ENCODE results near the gene SLC15A1. TPM values are rescaled to one million over a fixed set of nuclear protein-coding genes. Genes with fewer than 3 reads are reported as not detected.

SLC15A1 gene
- polyA plus RNA-seq, 3 donors: not detected

GRCh38 chr13:98798849-98799645 is 46.6 kb upstream of the SLC15A1 start:
- intact Hi-C loops (cut with micrococcal nuclease): no loop called here
- no peak overlapping the region for H3K4me3 Mint-ChIP-seq

DNA sequence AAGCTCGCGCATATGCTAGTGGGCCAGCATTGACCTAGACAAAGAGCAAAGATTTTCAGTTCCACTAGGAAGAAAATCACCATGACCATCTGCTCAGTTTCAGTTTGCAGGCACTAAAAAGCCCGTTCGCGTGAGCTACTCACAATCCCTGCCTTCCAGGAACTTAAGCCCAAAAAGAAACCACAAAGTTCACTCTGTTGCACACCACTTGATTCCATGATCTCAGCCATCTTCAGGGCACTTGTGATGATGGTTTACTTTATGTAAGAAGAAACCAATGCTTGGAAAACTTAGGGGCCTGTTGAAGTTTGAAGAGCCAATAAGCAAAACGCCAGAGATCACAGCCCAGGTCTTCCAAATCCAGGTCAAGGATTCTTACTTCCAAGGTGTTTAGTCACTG is 45.0 kb upstream of the SLC15A1 start:
- H3K9me3 ChIP-seq (replicated peaks in 1 of 2; ENCODE audit: control insufficient read depth in 1 of 2, insufficient read depth in 1 of 2, low read length in 2 of 2): no peaks in the 10 kb centered on the region
- H3K27me3 Mint-ChIP-seq (ENCODE audit: low read depth in 3 of 3): peaks cover 0 to 7% (median 6%) of the 10 kb centered on the region in 3 donors
- no peak for TF ChIP-seq CTCF (IDR thresholded peaks at IDR 0.05)
- no peak for DNase-seq
- no peaks in the 10 kb centered on the region for H3K36me3 Mint-ChIP-seq
- no peak overlapping the region for H3K9ac ChIP-seq (ENCODE audit: insufficient read depth, low read length, poor library complexity, severe bottlenecking)
- H3K4me3 ChIP-seq (replicated peaks in 1 of 3; ENCODE audit: low read depth in 2 of 3, low read length in 3 of 3): no peak overlapping the region
- H3K36me3 ChIP-seq (replicated peaks in 1 of 2; ENCODE audit: control insufficient read depth in 1 of 2, insufficient read depth in 2 of 2, low read length in 2 of 2): no peaks in the 10 kb centered on the region
- WGBS (ENCODE audit: insufficient coverage): 90% methylated on average over 3 of the region's 6 CpGs
- intact Hi-C loops (cut with micrococcal nuclease): no loop called here
- no peak overlapping the region for H2AFZ ChIP-seq (ENCODE audit: insufficient read depth, low read depth, low read length, poor library complexity, severe bottlenecking)
- no peak overlapping the region for H3K27ac Mint-ChIP-seq
- no peaks in the 10 kb centered on the region for H4K20me1 ChIP-seq (ENCODE audit: insufficient read depth, low read length)
- no peak overlapping the region for H3K4me2 ChIP-seq (replicated peaks; ENCODE audit: extremely low read depth, low read length, poor library complexity, severe bottlenecking)
- no peaks in the 10 kb centered on the region for H3K4me1 Mint-ChIP-seq
- H3K4me1 ChIP-seq (ENCODE audit: control insufficient read depth in 1 of 2, insufficient read depth in 2 of 2, low read length in 2 of 2): no peaks in the 10 kb centered on the region
- H3K4me3 Mint-ChIP-seq: no peak overlapping the region
- no peaks in the 10 kb centered on the region for H3K79me2 ChIP-seq (ENCODE audit: insufficient read depth, low read length)
- no peak overlapping the region for H3K27ac ChIP-seq (ENCODE audit: low read depth in 1 of 2, low read length in 2 of 2)
- no peaks in the 10 kb centered on the region for H3K27me3 ChIP-seq (ENCODE audit: control insufficient read depth in 2 of 2, insufficient read depth in 2 of 2, low read length in 2 of 2)
- peaks cover 0 to 2% (median 0%) of the 10 kb centered on the region in 7 donors for H3K9me3 Mint-ChIP-seq

More at GRCh38 chr13:98798849-98799645, 46.6 kb upstream of the SLC15A1 start:
- H2AFZ ChIP-seq (ENCODE audit: insufficient read depth, low read depth, low read length, poor library complexity, severe bottlenecking): no peak overlapping the region
- no peaks in the 10 kb centered on the region for H3K27me3 ChIP-seq (ENCODE audit: control insufficient read depth in 2 of 2, insufficient read depth in 2 of 2, low read length in 2 of 2)
- Mint-ChIP-seq H3K4me1 (no peaks in the 10 kb centered on the region), H3K27me3 (ENCODE audit: low read depth in 3 of 3) (peaks cover under 1 to 6% (median 6%) of the 10 kb centered on the region in 3 donors), H3K9me3 (peaks cover 0 to 2% (median 0%) of the 10 kb centered on the region in 7 donors), H3K36me3 (no peaks in the 10 kb centered on the region), H3K27ac (no peak overlapping the region)
- no peak overlapping the region for H3K4me3 ChIP-seq (replicated peaks in 1 of 3; ENCODE audit: low read depth in 2 of 3, low read length in 3 of 3)
- no peak overlapping the region for H3K4me2 ChIP-seq (replicated peaks; ENCODE audit: extremely low read depth, low read length, poor library complexity, severe bottlenecking)
- H3K9ac ChIP-seq (ENCODE audit: insufficient read depth, low read length, poor library complexity, severe bottlenecking): no peak overlapping the region
- H3K36me3 ChIP-seq (replicated peaks in 1 of 2; ENCODE audit: control insufficient read depth in 1 of 2, insufficient read depth in 2 of 2, low read length in 2 of 2): no peaks in the 10 kb centered on the region
- no peaks in the 10 kb centered on the region for H4K20me1 ChIP-seq (ENCODE audit: insufficient read depth, low read length)
- no peak for DNase-seq
- H3K27ac ChIP-seq (ENCODE audit: low read depth in 1 of 2, low read length in 2 of 2): no peak overlapping the region
- H3K9me3 ChIP-seq (replicated peaks in 1 of 2; ENCODE audit: control insufficient read depth in 1 of 2, insufficient read depth in 1 of 2, low read length in 2 of 2): no peaks in the 10 kb centered on the region
- no peak for TF ChIP-seq CTCF (IDR thresholded peaks at IDR 0.05)
- H3K79me2 ChIP-seq (ENCODE audit: insufficient read depth, low read length): no peaks in the 10 kb centered on the region
- WGBS (ENCODE audit: insufficient coverage): no CpG with 5 or more reads among the region's 5 CpGs
- no peaks in the 10 kb centered on the region for H3K4me1 ChIP-seq (ENCODE audit: control insufficient read depth in 1 of 2, insufficient read depth in 2 of 2, low read length in 2 of 2)

Measured in CD14-positive monocyte (primary cell).